Eye (tissue), 1 donor: Measurements from ENCODE around the gene GPR171.
A peak's percentile ranks its signal among the peaks of the same experiment; 100 is the strongest.
"Not testable (repeated sequence)": the region's sequence is repeated elsewhere in the genome, so short reads cannot be mapped to it uniquely, and the experiment has no call there.

Experiments used
- DNase-seq: peaks from one replicate; pipeline ENCODE4 v3.0.0-alpha.2; 2015

The GPR171 gene

DNA sequence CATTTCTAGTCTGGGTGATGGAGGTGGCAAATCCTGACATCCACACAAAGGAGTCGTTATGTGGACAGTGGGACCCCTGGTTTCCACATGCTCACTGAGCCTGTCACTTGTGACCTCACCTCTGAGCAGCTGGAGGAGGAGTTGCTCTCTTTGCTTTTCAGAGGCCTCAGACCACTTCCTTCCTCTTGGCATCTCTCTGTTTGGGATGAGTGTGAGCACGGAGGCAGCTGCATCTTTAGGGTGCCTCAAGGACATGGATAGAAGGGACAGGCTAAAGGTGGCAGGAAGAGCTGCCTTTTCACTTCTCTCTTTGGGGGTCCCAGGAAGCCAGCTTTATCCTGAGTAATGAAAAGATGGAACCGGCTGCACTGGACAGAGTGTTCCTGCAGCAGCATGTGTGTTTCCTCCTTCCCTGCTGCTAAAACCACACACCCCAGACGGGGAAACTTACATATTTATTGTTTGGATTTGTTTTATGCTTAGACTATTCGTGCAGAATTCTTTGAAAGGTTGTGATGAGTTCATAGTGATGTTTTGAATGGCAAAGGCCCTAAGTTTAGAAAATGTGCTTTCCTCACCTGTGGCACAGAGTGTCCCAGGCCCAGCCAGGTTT lies 31.8 kb downstream of the GPR171 start:
- no peak for DNase-seq

DNA sequence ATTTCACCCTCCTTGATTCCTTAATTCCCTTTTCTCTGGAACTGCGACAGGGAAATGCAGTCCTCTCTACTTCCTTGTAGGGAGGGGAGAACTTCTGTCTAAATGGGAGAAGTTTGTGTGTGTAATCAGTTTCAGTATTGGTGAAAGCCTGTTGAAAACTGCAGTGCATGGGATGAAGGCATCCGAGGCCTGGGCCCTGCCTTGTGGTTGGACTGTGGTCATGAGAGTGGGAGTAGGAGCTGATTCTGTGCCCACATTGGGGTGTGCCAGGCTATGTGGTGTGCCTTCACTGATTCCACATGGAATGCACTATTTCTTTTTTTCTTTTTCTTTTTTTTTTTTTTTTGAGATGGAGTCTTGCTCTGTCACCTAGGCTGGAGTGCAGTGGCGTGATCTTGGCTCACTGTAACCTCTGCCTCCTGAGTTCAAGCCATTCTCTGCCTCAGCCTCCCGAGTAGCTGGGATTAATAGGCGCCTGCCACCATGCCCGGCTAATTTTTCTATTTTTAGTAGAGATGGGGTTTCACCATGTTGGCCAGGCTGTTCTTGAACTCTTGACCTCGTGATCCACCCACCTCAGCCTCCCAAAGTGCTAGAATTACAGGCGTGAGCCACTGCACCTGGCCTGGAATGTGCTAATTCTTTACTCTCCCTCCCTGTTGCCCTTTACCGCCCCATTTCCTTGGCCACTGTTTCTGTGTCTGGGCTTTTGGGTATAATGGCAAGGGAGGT lies 32.9 kb downstream of the GPR171 start:
- DNase-seq, result not testable (repeated sequence)

GRCh38 chr3:151169262-151169947 lies 33.6 kb downstream of the GPR171 start:
- no peak for DNase-seq

GRCh38 chr3:151168269-151169094 lies 34.5 kb downstream of the GPR171 start:
- DNase-seq, result peak; percentile 80

DNA sequence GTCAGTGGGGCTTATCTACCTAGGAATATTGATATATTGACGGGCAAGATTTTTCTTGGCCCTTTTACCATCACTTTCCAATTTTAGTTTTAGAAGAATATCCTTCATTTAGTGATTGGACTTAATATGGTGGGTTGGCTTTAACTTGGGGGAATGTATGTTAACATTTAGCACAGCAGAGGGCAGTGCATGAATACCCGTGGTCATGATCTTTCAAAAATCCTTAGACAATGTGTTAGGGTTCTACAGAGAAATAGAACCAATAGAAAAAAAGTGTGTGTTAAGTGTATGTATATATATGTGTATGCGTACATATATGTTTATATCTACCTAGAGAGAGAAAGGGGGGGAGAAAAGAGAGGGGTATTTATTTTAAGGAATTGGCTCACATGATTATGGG lies 36.9 kb downstream of the GPR171 start:
- DNase-seq, result no peak

DNA sequence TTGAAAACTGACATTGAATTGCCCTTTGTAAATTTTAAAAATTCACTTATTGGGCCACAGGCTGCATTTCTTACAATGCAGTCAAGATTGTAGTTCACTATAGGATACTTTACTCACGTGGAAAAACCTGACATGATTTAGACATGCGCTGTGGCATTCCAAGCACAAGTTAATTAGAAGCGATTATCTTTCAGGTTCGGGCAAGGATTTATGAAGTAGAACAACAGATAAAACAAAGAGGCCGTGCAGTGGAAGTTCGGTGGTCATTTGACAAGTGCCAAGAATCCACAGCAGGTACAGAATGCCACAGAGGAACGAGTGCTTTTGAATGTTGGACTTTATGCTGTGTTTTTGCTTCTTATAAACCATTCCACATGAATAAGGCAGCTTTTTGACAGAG lies 37.8 kb downstream of the GPR171 start:
- peak; percentile 14 for DNase-seq

GRCh38 chr3:151159806-151160205 lies 43.2 kb downstream of the GPR171 start:
- DNase-seq, result no peak

- peak; percentile 68 for DNase-seq
Measured at GRCh38 chr3:151156618-151157216, 46.3 kb downstream of the GPR171 start.

DNA sequence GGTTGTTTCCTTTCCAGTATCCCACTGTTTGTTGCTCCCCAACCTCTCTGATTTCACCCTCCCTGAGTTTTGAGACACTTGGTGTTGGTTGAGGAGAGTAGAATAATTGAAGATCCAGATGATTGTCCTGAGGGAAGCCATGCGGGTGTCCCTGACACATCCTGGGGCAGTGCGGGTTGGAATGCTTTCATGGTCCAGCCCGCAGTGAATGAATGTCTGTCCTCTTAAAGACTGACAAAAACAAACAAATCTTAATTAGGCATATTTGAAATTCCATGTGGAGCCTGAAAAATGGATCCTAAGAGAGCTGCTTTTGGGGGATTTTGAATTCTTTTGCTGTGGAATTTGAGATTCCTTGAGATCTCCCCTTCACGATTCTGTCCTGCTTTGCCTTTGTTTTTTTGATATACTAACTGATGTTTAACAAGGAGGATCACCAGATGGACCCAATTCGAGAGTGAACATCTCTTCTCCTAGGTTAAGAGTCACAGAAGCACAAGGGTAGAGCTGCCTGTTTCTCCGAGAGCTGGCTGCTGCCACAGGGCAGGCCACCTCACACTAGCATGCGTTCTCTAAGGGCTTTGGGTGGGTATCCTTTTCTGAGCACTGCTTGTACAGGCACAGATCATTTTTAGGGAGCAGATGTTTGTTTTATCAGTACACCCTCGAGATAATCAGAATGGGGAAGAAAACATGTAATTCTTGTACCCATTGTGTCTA lies 47.4 kb downstream of the GPR171 start:
- DNase-seq, result no peak

GRCh38 chr3:151154566-151154965 lies 48.5 kb downstream of the GPR171 start:
- no peak for DNase-seq

GRCh38 chr3:151152455-151153079 lies 50.4 kb downstream of the GPR171 start:
- DNase-seq, result no peak
